Measurements from ENCODE around the gene FUBP3.

FUBP3 gene

DNA sequence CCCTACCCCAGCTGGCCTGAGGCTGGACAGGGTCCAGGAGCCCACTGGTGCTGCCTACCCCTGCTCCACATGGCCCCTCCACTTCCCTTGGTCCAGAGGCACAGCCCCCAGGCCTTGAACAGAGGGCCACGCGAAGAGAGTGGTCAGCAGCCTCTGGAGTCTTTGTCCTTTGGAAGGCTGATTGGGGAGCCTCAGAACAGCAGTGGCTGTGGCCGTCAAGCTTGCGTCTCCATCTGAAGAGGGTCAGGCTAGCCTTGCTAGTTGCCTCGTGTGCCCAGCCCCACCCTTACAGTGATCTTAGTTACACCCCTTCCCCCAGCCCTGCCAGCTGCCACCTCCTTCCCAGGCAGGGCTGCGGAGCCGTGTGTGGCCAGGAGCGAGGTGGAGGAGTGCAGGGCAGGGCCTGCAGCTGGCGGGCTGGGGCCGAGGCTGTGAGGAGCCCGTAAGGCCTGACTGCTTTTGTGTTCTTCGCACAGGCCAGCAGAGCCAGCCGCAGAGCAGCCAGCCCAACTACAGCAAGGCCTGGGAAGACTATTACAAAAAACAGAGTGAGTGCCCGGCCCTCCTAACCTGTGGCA is 54.9 kb downstream of the FUBP3 start:
- DNase-seq (ENCODE audit: low read depth), result no peak

DNA sequence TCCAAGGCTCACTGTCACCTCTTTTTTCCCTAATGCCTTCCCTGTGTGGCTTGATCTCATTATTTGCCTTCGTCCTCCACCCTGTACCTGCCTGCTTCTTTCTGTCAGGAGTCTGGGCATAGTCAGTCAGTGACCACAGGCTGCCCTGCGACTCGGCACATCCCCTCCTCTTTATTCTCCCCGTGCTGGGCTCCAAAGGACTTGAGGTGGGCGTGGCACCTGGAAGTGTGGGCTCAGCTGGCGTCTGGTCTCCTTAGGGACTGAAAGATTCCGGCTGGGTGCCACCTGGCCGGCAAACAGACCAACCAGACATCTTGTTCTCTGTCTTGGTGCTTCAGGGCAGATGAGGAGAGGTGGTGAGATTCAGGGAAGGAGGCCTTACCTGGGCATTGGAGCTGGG is 55.4 kb downstream of the FUBP3 start:
- no peak for DNase-seq (ENCODE audit: low read depth)

DNA sequence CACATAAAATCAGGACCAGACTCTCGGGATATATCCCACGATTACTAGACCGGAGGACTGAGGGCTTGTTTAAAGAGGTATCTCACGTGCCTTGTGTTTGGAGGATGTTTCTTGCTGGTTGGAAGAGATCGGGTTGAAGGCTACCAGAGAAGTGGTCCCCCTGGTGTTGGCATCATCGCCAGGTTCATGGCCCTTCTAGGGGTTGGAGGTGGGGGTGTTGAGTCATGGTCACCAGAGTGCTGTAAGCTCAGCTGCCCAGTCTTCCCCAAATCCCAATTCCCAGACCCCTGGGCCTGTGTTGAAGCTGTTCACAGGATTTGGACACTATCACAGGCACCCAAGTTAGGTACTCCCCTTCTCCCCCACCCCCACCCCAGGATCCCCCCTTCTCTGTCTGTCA is 55.9 kb downstream of the FUBP3 start:
- DNase-seq (ENCODE audit: low read depth), result no peak

DNA sequence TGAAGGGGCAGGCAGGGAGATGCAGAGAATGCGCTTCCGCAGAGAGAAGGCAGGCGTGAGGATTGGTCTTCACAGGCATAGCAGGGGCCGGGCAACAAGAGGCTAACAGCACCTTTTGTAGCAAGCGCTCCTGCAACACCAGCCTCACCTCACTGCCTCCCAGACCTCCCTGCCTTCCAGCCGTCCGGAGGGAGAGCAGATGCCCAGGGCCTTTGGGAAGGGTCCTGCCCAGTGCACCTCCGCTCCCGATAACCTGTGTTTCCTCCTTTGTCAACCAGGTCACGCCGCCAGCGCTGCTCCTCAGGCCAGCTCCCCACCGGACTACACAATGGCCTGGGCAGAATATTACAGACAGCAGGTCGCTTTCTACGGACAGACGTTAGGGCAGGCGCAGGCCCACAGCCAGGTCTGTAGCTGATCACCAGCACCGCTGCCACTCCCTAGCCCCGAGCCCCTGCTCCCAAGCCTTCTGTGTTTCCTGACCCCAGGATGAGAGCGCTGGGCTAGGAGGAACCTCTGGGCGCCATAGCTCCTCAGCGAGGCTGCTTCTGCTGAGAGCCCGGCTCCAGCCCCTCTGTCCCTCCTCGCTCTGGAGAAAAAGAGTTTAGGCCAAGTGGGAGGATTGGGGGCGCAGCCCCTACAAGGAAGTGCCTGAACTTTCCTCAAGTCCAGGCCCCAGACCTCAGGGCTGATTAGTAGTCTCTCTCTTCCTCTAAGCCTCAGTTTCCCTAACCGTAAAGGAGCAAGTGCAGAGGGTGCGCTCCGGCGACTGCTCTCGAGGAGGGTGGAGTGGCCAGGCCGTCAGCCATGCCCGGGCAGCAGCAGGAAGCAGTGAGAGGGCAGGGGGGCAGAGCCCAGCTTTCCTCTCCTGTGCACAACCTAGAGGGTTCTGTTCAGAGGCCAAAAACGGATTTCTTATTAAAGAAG is 56.6 kb downstream of the FUBP3 start:
- no peak for DNase-seq (ENCODE audit: low read depth)

DNA sequence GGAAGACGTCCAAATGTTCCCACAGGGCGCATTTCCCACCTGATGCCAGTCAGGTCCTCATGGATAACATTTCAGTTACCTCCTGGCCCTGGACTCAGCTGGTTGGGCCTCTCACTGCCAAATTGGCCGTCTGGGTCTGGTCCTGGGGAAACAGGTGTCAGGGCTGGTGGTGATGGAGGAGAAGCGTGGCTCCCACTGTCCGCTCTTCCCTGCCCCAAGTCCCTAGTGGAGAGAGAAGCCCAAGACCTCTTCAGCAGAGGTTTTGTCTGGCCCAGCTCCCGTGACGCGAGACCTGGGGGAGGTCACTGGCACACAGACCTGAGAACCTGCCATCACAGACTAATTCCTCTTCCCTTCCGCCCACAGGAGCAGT is 57.3 kb downstream of the FUBP3 start:
- DNase-seq (ENCODE audit: low read depth), result no peak

DNA sequence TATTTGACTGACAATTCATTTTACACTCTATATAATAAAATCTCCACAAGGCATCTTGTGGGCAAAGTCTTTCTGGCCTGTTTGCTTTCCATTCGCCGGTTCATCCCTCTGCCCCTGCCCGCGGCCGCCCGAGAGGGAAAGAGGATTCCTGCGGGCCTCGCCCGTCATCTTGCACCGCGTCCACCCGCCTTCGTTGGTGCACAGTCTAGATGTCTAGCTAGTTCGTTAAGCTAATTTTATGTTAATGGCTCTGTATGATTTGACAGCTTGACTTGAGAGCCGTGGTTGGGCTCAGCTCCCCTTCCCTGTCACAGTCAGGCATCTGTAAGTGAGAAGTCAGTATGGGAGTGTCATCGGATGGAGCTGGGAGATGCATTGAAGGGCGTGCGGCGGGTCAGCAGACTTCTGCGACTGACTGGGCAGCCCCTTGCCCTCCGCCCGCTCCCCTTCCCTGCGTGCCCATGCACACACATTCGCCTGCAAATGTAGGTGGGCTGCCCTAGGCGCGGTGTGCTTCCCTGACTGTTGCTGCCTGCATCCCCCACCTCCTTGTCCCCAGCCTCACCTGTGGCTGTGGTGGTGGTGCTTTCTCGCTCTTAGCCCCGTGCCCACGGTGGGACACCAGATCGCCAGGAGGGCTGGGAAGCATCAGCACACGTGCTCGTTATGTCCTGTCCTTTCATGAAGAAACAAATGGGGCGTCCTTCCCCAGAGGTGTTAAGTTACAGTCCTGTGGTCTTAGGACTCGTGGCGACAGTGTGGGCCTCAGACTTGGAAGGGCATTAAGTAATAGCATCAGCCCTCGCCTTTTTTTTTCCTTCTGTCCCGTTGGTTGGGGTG is 59.1 kb downstream of the FUBP3 start:
- DNase-seq (ENCODE audit: low read depth), result no peak

DNA sequence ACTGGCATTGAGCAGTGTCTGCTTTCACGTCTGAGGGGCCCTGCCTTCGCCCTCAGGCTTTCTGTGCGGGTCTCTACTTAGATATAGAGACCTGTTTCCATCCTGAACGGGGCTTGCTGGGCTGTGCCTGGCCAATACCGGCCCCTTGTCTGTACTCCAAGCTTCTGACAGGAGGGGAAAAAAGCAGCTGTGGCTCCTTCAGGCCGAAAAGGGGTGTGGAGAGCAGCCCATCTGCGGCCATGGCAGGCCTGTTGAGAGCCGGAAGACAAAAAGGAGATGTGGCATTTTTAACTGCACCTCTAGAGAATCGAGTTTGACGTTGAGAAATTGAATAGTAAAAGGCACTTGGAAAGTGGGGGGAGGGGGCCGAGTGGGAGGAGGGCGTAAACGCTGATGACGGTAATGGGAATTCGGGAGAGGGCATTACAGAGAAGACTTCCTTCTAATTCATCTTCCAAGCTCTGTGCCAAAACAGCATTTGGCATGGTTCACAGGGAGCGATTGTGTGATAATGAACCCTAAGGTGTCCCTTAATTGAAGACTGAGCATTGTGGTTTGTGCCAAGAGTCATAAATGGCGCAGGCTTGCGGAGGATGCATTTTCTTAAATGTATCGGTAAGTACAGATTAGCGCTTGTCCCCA is 59.9 kb downstream of the FUBP3 start:
- no peak for DNase-seq (ENCODE audit: low read depth)

DNA sequence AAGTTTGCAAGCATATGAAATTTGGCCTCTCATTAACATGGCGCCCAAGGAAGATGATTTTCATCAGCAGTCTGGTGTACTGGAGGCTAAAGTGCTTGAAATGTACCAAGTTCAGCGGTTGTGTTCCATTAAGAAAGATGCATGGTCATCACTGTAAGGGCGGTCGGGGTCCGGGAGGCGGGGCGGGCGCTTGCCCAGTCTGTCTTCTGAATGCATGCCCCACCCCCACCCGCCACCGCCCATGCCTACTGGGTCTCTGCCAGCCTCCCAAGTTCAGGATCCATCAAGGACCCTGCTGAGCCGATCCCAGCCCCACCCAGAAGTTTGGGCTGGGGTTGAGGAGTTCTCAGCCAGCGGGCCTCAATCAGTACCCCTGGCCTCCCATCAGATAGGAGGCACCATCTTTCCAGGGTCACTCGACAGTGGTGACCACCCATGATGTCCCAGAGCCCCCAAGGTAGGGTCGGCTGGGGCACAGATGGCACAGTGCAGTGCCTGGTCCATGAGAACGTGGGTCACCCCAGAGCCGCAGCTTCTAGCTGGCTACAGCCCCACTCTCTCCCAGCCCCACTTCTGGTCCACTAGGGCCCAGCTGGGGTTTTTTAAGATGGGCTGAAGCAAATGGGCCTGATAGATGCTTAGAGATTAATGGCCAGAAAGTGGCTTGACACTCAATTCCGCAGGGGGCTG is 60.6 kb downstream of the FUBP3 start:
- no peak for DNase-seq (ENCODE audit: low read depth)

DNA sequence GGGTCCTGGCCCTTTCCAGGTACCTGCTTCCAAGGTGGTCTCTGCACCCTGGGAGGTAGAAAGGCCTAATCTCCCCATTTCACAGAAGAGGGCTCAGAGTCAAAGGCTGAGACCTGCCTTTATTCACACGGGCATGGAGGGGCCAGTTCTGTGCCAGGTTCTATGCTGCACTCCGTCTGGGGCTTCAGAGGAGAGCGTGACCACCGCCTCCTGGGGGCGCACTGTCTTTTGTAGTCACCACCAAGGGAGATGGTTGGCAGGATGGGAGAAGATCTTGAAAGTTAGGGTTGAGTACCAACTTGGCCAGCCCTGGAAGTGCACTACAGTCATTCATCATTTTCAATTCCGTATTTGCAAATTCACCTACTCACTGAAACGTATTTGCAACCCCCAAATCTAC is 61.3 kb downstream of the FUBP3 start:
- no peak for DNase-seq (ENCODE audit: low read depth)

DNA sequence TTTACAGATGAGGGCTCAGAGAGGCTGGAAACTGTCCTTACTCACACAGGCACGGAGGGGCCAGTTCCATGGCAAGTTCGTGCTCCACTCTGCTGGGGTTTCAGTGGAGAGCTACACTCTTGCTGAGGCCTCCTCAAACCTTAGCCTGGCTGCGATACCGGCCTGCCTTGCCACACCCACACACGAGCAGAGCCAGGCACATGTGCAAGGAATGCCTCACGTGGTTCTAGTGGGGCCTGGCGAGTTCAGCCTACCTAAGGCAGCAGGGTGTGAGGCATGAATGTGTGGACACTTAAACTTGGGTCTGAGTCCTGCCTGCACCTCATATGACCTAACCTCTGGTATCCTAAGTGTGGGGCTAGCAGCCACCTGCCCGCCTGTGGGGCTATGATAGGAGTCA is 63.5 kb downstream of the FUBP3 start:
- DNase-seq (ENCODE audit: low read depth), result no peak

DNA sequence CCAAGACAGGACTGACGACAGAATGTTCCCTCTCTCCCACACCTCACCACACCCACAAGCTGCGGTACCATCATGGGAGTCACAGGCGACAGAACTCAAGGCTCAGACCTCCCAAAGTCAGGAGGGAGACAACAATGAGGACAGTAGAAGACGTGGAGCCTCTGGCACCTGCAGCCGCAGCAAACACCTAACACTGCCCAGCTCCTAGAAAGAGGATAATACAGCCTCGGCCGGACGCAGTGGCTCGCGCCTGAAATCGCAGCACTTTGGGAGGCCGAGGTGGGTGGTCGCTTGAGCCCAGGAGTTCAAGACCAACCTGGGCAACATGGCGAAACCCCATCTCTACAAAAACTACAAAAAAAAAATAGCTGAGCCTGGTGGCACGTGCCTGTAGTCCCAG is 71.8 kb downstream of the FUBP3 start:
- no peak for DNase-seq (ENCODE audit: low read depth)

DNA sequence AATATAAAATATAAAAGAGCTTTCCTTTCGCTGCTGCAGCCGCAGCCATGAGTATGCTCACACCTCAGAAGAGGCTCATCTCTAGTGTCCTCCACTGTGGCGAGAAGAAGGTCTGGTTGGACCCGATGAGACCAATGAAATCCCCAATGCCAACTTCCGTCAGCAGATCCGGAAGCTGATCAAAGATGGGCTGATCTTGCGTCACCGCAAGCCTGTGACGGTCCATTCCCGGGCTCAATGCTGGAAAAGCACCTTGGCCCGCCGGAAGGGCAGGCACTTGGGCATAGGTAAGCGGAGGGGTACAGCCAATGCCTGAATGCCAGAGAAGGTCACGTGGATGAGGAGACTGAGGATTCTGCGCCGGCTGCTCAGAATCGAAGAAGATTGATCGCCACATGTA is 72.4 kb downstream of the FUBP3 start:
- no peak for DNase-seq (ENCODE audit: low read depth)

DNA sequence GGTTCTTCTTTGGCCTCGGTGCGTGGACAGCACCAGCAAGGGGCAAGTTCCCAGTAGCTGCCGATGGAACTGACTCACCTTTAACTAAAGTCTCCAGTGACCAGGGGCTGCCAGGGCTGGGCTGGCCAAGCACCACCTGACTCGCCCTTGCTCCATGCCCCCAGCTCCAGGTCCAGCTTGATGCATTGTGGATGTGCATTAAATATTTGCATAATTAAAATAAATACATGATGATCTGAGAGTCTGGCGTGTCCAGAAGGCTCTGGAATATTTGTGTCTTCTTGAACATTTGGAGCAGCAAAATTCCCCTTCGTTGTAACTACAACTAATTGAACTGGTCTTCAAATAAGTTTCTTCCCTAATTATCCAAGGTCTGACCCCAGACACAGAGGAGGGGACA is 75.5 kb downstream of the FUBP3 start:
- DNase-seq (ENCODE audit: low read depth), result no peak

DNA sequence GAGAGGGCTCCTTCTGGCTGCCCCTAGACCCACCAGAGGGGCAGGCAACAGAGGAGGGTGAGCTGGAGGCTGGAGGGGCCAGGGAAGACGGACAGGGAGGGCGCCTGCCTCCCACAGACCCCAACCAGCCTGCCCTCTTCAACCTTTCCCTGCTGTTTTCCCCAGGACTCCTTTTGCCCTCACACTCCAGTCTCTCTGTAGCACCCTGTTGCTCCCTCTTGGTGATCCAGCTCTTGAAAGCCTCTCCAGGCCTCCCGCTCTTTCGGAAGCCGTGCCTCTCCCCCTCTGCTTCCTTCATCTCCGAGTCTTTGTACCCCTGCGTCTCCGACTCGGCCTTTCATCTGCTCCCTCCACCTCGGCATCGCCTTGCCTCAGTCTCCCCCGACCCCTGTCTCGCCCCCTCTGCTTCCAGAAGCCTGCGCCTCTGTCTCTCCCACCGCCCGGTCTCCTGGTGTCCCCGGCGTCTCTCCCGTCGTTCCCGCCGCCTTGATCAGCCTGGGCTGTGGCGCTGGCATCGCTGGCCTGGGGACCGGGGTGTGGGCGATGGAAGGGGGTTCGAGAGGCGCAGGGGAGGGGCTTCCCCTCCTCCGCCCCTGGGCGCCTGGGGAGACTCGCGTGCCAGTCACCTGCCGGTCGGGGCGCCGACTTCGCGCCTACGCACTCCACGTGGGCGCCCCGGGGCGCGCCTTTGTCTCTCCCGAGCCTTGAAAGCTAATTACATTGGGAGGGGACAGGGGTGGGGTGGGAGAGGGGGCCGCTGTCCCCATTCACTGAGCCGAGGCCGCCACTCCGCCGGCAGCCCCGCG is 79.7 kb downstream of the FUBP3 start:
- no peak for DNase-seq (ENCODE audit: low read depth)

DNA sequence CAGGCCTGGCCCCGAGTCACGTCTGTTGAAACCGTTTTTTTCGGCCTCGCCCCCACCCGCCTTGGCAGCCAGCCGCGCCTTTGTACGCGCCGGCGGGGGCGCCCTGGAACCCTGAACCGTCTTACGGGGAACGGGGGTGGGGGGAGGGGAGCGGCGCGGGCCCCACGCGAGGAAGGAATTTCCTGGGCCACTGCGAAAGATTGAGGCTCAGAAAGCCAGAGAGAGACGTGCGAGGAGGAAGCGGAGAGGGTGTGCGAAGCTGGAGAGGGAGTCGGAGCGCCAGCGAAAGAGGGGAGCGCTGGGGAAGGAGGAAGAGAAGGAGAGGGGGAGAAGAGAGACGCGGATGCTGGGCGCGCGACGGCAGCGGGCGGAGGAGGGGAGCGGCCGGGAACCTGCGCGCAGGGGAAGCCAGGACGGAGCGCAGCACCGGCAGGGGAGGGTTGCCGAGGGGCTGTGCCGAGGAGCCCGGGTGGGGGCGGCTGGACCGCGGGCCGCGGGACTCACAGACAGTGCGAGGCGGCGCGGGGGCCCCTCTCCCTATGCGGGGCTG is 80.4 kb downstream of the FUBP3 start:
- DNase-seq (ENCODE audit: low read depth), result no peak

DNA sequence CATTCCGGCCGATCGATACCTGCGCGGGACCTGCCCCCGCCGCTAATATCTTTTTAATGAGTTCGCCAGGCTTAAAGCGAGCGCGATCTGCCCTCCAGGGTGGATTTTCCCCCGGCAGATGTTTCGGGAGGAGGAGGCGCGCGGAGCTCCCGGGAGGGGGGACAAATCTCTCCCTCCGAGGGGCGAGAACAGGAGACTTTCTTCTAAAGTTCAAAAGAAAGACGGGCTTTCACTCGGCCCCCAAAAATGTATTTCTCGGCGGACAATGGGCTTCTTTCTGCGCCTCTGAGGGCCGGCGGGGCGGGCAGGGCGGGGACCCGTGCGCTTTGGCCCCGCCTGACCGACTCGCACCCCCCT is 80.9 kb downstream of the FUBP3 start:
- DNase-seq (ENCODE audit: low read depth), result no peak

DNA sequence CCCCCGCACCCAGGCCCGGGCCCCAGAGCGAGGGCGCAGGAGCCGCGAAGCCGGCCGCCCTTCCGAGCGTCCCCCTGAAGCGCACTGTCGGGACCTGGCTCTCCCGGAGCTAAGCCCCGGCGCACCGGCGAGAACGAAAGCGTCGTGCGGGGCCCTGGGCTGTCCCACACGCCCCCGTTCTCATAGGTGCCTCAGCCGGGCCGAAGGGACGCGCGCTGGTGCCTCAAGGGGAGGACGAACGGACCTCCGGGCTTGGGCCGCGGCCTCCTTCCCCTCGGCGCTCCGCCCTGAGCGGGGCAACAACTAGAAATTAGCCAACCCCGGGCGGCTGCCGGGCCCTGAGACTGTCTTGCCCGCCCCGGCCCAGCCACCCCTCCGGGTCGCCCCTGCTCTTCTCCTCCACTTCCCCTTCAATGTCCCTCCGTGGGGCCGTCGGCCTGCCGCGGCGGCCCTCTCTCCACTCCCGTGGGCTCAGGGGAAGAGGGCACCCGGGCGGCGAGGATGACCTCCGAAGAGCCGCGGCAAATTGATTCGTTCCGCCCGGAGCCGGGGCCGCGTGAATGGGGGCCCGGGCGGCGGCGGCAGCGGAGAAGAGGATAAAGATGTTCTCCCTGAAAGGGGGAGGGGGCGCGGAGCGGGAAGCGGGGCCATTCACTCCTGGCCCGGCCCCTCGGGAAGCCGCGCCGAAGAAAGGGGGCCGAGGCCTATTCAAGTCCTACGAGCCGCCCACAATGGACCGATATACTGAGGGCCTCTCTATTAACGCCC is 81.5 kb downstream of the FUBP3 start:
- DNase-seq (ENCODE audit: low read depth), result no peak

DNA sequence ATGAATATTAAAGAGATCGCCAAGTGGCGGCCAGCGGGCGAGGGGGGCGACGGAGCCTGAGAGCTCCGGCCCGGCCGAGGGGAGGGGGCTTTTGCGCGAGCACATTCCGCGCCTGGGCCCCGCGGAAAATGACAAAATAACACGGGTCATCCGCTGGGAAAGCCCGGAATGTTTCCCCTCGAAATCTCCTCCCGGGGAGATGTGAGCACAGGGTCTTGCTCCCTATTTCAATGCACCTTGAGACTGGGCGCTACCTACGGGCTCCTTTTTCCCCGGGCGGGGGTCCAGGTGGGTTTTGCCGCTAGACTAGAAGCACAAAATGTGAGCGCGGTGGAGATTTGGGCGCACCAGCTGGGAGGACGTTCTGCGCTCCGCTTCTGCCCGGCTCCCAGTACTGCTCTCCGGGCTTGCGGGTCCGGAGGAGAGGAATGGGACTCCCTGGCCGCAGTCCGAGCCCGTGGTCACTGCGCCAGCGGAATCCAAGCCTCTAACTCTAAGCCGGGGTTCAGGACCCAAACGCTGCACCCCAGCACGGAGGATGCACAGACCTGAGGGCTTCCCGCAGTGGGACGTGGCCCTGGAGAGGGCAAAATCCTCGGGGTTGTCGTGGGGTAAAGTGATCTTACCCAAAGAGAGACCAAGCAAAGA is 82.2 kb downstream of the FUBP3 start:
- DNase-seq (ENCODE audit: low read depth), result no peak

All from stimulated activated CD8-positive, alpha-beta memory T cell treated with anti-CD3 and anti-CD28 coated beads, Interleukin-15, amount 100 ng/mL, for 1 hour (primary cell).